ENCODE measurements around the gene PRKCE.
"Not testable (repeated sequence)": the region's sequence is repeated elsewhere in the genome, so short reads cannot be mapped to it uniquely, and the experiment has no call there.

The PRKCE gene

DNA sequence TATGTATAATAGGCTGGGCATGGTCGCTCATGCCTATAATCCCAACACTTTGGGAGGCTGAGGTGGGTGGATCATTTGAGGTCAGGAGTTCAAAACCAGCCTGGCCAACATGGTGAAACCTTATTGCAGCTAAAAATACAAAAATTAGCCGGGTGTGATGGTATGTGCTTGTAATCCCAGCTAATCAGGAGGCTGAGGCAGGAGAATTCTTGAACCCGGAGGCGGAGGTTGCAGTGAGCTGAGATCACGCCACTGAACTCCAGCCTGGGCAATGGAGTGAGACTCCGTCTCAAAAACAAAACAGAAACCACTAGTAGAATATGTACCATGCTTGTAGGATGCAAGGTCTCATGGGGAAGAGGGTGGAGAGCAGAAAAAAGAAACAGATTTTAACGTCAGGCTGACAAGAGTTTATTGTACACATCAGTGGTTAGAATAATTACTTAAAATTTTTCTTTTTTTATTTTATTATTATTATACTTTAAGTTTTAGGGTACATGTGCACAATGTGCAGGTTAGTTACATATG, 44.1 kb downstream of the PRKCE start:
- in situ Hi-C loops (cut with MboI; ENCODE audit: low sequenced_read_pairs), result not testable (repeated sequence)

DNA sequence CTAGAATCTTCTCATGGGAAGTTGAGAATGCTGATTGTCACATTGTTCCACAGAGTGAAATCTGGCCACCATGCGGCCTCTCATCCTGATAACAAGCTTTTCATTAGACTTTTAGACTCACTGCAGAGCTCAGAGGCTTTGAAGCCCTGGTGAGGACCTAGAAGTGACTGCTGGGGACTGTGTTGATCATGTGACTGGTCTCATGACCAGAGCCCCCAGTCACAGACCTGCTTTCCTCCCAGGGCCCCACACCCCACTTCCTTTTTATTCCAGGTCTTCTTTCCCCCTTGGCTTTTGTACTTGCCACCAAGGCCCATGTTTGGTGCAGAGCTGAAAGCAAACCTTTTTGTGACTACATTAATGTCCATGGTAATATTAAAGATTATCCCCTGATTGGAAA, 45.2 kb downstream of the PRKCE start:
- in situ Hi-C loops (cut with MboI; ENCODE audit: low sequenced_read_pairs), result no loop called here

- in situ Hi-C loops (cut with MboI; ENCODE audit: low sequenced_read_pairs), result no loop called here
Measured at GRCh38 chr2:45697190-45697589, 45.7 kb downstream of the PRKCE start.

DNA sequence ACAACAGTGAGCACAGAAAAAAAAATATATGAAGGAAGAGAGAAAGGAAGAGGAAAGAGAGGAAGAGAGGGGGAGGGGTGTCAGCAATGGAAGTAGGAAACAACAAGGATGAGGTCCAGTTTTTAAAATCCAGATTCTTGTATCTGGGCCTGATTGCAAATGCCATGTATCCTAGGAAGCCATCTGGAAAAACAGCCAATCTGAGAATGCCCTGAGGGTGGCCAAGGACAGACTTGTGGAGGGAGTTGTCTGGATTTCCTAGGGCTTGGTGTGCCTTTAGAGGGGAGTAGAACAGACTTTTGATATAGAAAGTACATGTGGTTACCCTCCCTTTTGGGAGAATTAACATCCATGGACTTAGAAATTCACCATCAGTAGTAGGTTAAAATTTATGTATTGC, 47.1 kb downstream of the PRKCE start:
- in situ Hi-C loops (cut with MboI; ENCODE audit: low sequenced_read_pairs), result no loop called here

DNA sequence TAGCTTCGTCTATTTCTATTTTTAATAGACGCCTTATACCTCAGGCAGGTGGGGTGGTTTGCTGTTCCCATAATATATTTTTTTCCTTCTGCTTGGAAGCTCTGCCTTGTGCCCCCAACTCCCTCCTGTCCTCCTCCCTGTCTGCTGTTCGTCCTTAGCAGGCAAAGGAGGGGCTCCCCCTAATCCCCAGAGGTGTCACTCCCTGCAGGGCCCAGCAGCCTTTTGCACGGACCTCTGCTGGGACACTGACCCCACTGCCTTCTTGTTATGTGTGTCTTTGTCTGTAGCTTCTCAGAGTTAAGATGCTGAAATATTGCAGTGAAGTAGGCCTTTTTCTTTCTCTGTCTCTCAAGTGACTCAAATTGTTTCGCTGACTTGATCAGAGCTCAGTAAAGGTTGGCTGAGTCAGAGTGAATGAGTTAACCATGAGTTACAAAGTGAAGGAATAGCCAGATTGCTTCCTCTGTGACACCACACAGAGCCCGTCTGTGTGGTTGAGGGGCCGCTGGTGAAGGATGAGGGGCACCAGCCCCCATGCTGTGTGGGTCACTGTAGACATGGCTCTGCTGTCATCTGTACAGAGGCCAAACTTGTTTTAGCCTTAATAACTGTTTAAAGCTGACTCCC, 47.7 kb downstream of the PRKCE start:
- in situ Hi-C loops (cut with MboI; ENCODE audit: low sequenced_read_pairs), result no loop called here

GRCh38 chr2:45700407-45701013, 49.0 kb downstream of the PRKCE start:
- in situ Hi-C loops (cut with MboI; ENCODE audit: low sequenced_read_pairs), result no loop called here

GRCh38 chr2:45705233-45705632, 53.8 kb downstream of the PRKCE start:
- in situ Hi-C loops (cut with MboI; ENCODE audit: low sequenced_read_pairs), result no loop called here

DNA sequence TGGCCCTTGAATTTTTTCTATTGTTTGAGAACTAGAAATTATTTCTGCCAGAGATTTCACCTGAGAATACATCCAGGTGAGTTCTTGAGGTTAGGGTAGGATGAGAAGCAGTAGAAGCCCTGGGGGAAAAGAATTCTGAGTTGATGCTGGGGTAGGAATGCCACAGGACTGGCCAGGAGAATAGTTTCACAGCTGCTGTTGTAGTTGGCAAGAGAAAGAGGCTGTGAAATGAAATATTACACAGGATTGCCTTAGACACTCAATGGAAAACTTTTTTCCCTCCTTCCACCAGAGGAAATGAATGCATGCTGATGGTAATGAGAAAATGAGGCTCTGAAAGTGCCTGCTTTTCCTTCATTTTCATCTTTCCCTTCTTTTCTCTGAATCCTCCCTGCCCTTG, 54.6 kb downstream of the PRKCE start:
- in situ Hi-C loops (cut with MboI; ENCODE audit: low sequenced_read_pairs), result no loop called here

DNA sequence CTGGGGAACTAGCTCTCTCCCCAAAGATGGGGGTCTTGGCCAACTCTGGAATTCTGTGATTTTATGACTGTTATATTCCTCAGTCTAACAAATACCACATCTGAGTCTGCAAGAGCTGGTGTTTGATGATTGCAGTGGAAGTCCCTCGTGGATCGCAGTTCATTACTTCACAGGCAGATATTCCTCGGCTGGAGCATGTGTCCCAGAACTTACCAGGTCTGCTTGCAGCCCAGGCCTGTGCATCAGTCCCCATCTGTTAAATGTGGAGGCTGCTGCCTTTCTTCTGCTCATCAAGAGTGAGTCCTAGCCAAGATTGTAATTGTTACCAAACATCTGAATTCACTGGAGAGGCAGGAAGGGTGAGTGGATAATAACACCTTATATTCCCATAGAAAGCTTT, 55.5 kb downstream of the PRKCE start:
- in situ Hi-C loops (cut with MboI; ENCODE audit: low sequenced_read_pairs), result no loop called here

DNA sequence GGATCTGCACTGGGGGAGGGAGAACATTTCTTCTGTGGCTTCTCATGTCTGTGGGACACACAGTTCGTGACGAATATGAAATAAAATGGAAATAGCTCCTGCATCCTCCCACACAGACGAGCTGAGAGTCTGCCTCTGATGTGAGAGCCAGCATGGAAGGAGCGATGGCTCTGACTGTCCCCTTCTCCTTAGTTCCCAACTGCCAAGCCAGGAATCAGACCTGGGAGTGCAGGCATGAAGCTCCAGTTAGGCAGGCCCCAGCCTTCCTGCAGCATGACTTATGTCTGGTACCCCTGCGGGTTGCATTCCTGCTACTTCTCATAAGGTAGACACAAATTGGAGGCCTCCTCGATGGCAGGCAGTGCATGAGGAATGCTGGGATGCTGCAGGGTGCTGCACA, 56.2 kb downstream of the PRKCE start:
- in situ Hi-C loops (cut with MboI; ENCODE audit: low sequenced_read_pairs), result no loop called here

- in situ Hi-C loops (cut with MboI; ENCODE audit: low sequenced_read_pairs), result no loop called here
Measured at GRCh38 chr2:45708501-45708900, 57.0 kb downstream of the PRKCE start.

GRCh38 chr2:45709137-45709536, 57.7 kb downstream of the PRKCE start:
- in situ Hi-C loops (cut with MboI; ENCODE audit: low sequenced_read_pairs), result no loop called here

DNA sequence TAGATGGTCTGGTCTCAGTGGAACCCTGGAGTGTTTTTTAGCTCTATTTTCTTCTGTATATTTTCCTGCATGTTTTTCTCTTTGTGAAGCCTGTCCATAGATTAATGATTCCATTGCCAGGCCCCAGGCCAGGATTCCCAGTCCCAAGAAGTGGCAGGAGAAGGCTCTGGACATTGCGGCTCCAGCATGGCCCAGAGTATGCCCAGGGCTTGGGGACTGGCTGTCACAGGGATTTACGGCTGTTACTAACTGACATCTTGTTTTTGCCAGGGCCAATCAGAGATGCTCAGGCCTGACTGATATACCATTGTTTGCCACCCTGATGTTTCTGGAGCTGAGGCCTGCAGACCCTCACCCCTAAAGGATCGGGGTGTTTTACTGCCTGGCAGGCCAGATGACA, 59.0 kb downstream of the PRKCE start:
- in situ Hi-C loops (cut with MboI; ENCODE audit: low sequenced_read_pairs), result no loop called here

GRCh38 chr2:45711224-45711623, 59.7 kb downstream of the PRKCE start:
- in situ Hi-C loops (cut with MboI; ENCODE audit: low sequenced_read_pairs), result no loop called here

GRCh38 chr2:45712570-45712969, 61.1 kb downstream of the PRKCE start:
- in situ Hi-C loops (cut with MboI; ENCODE audit: low sequenced_read_pairs), result no loop called here

GRCh38 chr2:45713136-45713535, 61.7 kb downstream of the PRKCE start:
- in situ Hi-C loops (cut with MboI; ENCODE audit: low sequenced_read_pairs), result no loop called here

DNA sequence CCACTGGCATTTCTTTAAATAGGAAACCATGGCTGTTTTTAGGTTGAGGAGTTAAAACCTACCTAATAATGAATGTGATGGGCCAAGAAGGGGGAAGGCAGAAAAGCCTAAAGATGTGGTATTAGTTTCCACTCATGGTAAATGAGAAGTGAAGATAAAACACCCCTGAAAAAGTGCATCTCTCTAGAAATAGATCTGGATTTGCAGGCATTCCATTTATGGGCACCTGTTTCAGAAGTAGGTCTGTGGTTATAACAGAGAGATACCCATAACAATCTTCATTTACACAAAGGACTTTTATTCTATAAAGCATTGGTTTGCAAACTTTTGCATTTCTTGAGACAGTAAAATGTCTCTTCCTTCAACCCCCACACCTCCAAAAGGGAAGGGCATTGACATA, 62.1 kb downstream of the PRKCE start:
- in situ Hi-C loops (cut with MboI; ENCODE audit: low sequenced_read_pairs), result no loop called here

DNA sequence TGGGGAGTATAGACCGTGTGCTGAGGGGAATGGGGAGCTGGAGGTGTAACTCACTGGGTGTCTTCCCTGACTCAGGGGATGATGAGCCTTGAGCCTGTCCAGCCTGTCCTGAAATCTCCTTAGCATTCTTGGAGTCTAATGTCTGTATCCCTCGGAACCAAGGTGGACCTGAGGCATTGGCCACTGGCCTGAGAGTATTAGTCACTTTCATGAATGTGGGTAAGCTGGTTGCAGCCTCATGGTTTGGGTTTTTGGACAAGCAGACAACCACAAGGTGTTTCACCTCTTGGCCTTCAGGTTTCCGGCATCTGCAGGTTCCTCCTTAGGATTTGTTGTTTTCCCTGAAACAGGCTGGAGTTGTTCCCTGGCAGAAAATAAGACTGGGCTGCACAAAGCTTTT, 63.2 kb downstream of the PRKCE start:
- in situ Hi-C loops (cut with MboI; ENCODE audit: low sequenced_read_pairs), result no loop called here

DNA sequence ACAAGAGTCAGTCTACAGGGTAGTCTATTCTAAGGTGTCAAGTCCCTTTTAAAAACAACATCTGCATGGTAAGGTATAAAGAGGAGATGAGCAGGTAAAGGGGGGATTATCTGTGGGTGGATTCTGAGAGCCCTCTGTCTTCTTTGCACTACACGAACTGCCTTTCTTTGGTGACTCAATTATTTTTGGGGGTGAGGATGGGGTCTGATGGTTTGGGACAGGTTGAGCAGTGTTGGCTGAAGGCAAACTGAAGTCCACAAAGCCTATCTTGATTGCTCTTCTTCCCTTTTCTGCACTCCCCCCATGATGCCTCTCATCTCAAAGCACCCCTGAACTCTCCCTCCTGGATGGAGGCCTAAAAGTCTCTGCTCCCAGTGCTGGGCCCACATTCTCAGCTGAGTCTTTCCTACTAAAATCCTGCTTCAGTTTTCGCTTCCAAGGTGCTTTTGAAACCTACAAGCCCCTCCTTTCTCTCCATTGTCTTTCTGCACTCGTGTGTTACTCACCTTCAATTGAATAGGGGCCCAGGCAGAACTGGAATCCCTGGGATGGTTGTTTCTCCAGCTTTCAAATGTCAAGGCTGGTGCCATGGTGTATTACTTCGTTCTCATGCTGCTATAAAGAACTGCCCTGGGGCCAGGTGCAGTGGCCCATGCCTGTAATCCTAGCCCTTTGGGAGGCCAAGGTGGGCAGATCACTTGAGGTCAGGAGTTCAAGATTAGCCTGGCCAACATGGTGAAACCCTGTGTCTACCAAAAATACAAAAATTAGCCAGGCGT, 64.3 kb downstream of the PRKCE start:
- in situ Hi-C loops (cut with MboI; ENCODE audit: low sequenced_read_pairs), result no loop called here

- in situ Hi-C loops (cut with MboI; ENCODE audit: low sequenced_read_pairs), result not testable (repeated sequence)
Measured at GRCh38 chr2:45716432-45716831, 65.0 kb downstream of the PRKCE start.

- in situ Hi-C loops (cut with MboI; ENCODE audit: low sequenced_read_pairs), result no loop called here
Measured at GRCh38 chr2:45716915-45717314, 65.4 kb downstream of the PRKCE start.

DNA sequence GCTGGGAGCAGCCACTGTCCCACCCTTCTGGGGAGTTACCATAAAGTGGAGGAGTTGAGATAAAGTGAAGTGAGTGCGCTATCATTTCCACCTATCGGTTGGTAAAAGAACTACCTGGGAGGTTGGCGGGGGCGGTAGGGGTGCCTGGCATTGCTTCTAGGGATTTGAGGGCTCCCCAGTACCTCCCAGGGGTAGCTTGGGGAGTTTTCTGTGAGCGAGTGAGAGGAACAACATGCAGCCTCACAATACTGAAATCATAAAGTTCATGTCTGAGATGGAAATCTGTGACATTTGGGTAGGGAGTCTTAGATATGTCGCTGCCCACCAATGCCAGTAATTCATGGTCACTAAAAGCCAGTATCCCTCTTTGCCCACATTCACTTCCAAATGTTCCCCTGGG, 68.7 kb downstream of the PRKCE start:
- in situ Hi-C loops (cut with MboI; ENCODE audit: low sequenced_read_pairs), result no loop called here

Data from HL-60/S4 (cell line).